Measurements from ENCODE around the gene TMEM95.

The TMEM95 gene

GRCh38 chr17:7341842-7342241 is 13.1 kb upstream of the TMEM95 start:
- CTCF ChIA-PET = interaction anchor here (0.9 to 8.6 kb wide), 5 partner anchors 11 to 297 kb away, joined by 3 to 53 read pairs (median 11); partner anchors contain the start of genes NEURL4, SENP3 and SLC2A4
- H3K4me3 ChIP-seq (ENCODE audit: low read depth, low read length) = no peak overlapping the region
- no peak for DNase-seq (ENCODE audit: low read depth, low spot score)
- TF ChIP-seq CTCF (IDR thresholded peaks at IDR 0.05; ENCODE audit: insufficient read depth, low read length, missing control alignments) = no peak
- POLR2A ChIA-PET = interaction anchor here (0.6 to 5.1 kb wide), 2 partner anchors 12 to 231 kb away, joined by 3 to 20 read pairs; no protein-coding TSS in a partner anchor

GRCh38 chr17:7343250-7343649 is 11.7 kb upstream of the TMEM95 start:
- no peak overlapping the region for H3K4me3 ChIP-seq (ENCODE audit: low read depth, low read length)
- CTCF ChIA-PET = interaction anchor here (1.5 to 8.6 kb wide), 8 partner anchors 7 to 298 kb away, joined by 4 to 53 read pairs (median 24); partner anchors contain the start of genes ACAP1, NEURL4, SLC16A11 and SLC2A4
- no peak for TF ChIP-seq CTCF (IDR thresholded peaks at IDR 0.05; ENCODE audit: insufficient read depth, low read length, missing control alignments)
- POLR2A ChIA-PET = interaction anchor here (5.1 kb wide), 1 partner anchor 13 kb away, joined by 20 read pairs; no protein-coding TSS in a partner anchor
- DNase-seq (ENCODE audit: low read depth, low spot score) = no peak

- ChIA-PET CTCF (interaction anchor here (0.8 to 8.6 kb wide), 10 partner anchors 9 to 301 kb away, joined by 3 to 53 read pairs (median 17); partner anchors contain the start of genes ACAP1, NEURL4, SENP3 and SLC2A4), POLR2A (no interaction called here)
- no peak overlapping the region for H3K4me3 ChIP-seq (ENCODE audit: low read depth, low read length)
- no peak for TF ChIP-seq CTCF (IDR thresholded peaks at IDR 0.05; ENCODE audit: insufficient read depth, low read length, missing control alignments)
- DNase-seq (ENCODE audit: low read depth, low spot score) = no peak
These were observed 8.0 kb upstream of the TMEM95 start for GRCh38 chr17:7346761-7347614.

GRCh38 chr17:7347630-7348477 is 7.1 kb upstream of the TMEM95 start:
- CTCF ChIA-PET = interaction anchor here (0.8 to 8.6 kb wide), 12 partner anchors 9 to 302 kb away, joined by 3 to 53 read pairs (median 5); partner anchors contain the start of genes ACAP1, NEURL4, SENP3 and SLC2A4
- DNase-seq (ENCODE audit: low read depth, low spot score) = no peak
- no peak overlapping the region for H3K4me3 ChIP-seq (ENCODE audit: low read depth, low read length)
- POLR2A ChIA-PET = interaction anchor here (0.5 to 1.4 kb wide), 5 partner anchors 18 to 227 kb away, joined by 3 to 4 read pairs (median 3); partner anchors contain the start of gene POLR2A
- no peak for TF ChIP-seq CTCF (IDR thresholded peaks at IDR 0.05; ENCODE audit: insufficient read depth, low read length, missing control alignments)

GRCh38 chr17:7348478-7349242 is 6.3 kb upstream of the TMEM95 start:
- POLR2A ChIA-PET = interaction anchor here (0.5 to 1.4 kb wide), 5 partner anchors 19 to 227 kb away, joined by 3 to 4 read pairs (median 3); partner anchors contain the start of gene POLR2A
- no peak for DNase-seq (ENCODE audit: low read depth, low spot score)
- no peak overlapping the region for H3K4me3 ChIP-seq (ENCODE audit: low read depth, low read length)
- CTCF ChIA-PET = interaction anchor here (0.7 to 8.6 kb wide), 13 partner anchors 10 to 303 kb away, joined by 3 to 53 read pairs (median 4); partner anchors contain the start of genes NEURL4, SENP3 and SLC2A4
- TF ChIP-seq CTCF (IDR thresholded peaks at IDR 0.05; ENCODE audit: insufficient read depth, low read length, missing control alignments) = no peak

Measured in AG04449 (cell line).